NCI-H1694 (cell line): ENCODE data around the gene RXRA.
"Not testable (repeated sequence)": the region's sequence is repeated elsewhere in the genome, so short reads cannot be mapped to it uniquely, and the experiment has no call there.

Experiments
- DNase-seq: peaks from one replicate; lab custom pipeline; 2025; lab: John Stamatoyannopoulos, UW

The RXRA gene

GRCh38 chr9:134308639-134309220 lies 17.5 kb upstream of the RXRA start:
- not testable (repeated sequence) for DNase-seq

GRCh38 chr9:134313470-134313869 lies 12.8 kb upstream of the RXRA start:
- DNase-seq = no peak

- no peak for DNase-seq
These were observed 12.0 kb upstream of the RXRA start for GRCh38 chr9:134314039-134314949.

GRCh38 chr9:134314950-134315715 lies 11.1 kb upstream of the RXRA start:
- DNase-seq = no peak

- DNase-seq = no peak
These were observed 10.4 kb upstream of the RXRA start for GRCh38 chr9:134315716-134316448.

GRCh38 chr9:134316449-134317160 lies 9.7 kb upstream of the RXRA start:
- no peak for DNase-seq

GRCh38 chr9:134317400-134317789 lies 8.9 kb upstream of the RXRA start:
- DNase-seq = no peak

GRCh38 chr9:134317790-134318414 lies 8.4 kb upstream of the RXRA start:
- DNase-seq = no peak

GRCh38 chr9:134318481-134318891 lies 7.8 kb upstream of the RXRA start:
- no peak for DNase-seq

GRCh38 chr9:134318941-134319305 lies 7.3 kb upstream of the RXRA start:
- no peak for DNase-seq

GRCh38 chr9:134319306-134320125 lies 6.7 kb upstream of the RXRA start:
- no peak for DNase-seq

GRCh38 chr9:134320126-134320867 lies 6.0 kb upstream of the RXRA start:
- DNase-seq = no peak

GRCh38 chr9:134320868-134321471 lies 5.3 kb upstream of the RXRA start:
- no peak for DNase-seq

GRCh38 chr9:134321531-134321930 lies 4.7 kb upstream of the RXRA start:
- DNase-seq = no peak

- DNase-seq = no peak
These were observed 4.1 kb upstream of the RXRA start for GRCh38 chr9:134321946-134322741.

- DNase-seq = no peak
These were observed 3.4 kb upstream of the RXRA start for GRCh38 chr9:134322781-134323241.

GRCh38 chr9:134323741-134324358 lies 2.4 kb upstream of the RXRA start:
- no peak for DNase-seq
